Measurements from ENCODE around the gene RETREG2.
"Not testable (repeated sequence)": the region's sequence is repeated elsewhere in the genome, so short reads cannot be mapped to it uniquely, and the experiment has no call there.

The RETREG2 gene

DNA sequence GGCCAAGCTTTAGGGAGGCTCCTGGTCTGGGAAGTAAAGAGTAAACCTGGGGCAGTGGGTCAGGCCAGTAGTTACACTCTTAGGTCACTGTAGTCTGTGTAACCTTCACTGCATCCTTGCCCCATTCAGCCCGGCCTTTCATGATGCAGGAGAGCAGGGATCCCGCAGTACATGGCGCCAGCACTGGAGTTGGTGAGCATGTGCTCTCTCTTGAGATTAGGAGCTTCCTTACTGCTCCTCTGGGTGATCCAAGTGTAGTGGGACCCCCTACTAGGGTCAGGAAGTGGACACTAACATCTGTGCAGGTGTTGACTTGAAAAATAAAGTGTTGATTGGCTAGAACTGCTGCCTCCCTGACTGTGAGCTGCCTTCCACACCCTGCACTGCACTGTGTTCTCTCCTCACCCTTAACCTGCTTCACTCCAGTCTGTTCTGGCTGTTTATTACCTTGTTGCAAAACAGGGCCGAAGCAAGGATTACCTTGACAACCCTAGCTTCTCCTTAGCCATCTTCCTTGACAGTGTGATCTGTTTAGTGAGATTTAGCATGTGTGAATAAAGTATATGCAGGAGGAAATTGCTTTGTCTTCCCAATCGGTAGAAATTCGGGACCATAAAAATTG, 5.2 kb downstream of the RETREG2 start:
- no peak overlapping the region for H3K4me3 ChIP-seq (ENCODE audit: low read depth, low read length)
- in situ Hi-C loops (cut with HindIII; ENCODE audit: low sequenced_read_pairs): loop anchor here (5.0 kb wide), 1 partner anchor 44 kb away; the partner anchor contains the start of genes ANKZF1 and ATG9A

DNA sequence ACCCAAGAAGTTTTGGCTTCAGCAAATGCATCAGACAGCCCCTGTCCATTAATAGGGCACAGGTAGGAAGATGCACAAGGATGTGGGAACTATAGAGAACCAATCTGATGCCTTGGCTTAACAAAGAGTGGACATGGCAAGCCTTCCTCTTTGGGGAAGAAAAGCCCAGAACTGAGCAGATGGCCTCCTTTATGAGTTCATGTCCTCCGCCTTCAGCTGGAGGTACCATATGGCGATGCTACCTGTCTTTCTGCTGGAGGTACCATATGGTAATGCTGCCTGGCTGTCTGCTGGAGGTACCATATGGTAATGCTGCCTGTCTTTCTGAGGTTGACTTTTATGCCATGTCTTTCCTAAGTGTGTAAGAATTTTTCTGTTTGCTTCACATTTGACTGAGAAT, 6.0 kb downstream of the RETREG2 start:
- H3K4me3 ChIP-seq (ENCODE audit: low read depth, low read length): no peak overlapping the region
- TF ChIP-seq, protein P1, sequence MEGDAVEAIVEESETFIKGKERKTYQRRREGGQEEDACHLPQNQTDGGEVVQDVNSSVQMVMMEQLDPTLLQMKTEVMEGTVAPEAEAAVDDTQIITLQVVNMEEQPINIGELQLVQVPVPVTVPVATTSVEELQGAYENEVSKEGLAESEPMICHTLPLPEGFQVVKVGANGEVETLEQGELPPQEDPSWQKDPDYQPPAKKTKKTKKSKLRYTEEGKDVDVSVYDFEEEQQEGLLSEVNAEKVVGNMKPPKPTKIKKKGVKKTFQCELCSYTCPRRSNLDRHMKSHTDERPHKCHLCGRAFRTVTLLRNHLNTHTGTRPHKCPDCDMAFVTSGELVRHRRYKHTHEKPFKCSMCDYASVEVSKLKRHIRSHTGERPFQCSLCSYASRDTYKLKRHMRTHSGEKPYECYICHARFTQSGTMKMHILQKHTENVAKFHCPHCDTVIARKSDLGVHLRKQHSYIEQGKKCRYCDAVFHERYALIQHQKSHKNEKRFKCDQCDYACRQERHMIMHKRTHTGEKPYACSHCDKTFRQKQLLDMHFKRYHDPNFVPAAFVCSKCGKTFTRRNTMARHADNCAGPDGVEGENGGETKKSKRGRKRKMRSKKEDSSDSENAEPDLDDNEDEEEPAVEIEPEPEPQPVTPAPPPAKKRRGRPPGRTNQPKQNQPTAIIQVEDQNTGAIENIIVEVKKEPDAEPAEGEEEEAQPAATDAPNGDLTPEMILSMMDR (IDR thresholded peaks at IDR 0.05; ENCODE audit: low read depth, low read length, missing control alignments): no peak
- no peak for DNase-seq (ENCODE audit: low read depth)
- in situ Hi-C loops (cut with HindIII; ENCODE audit: low sequenced_read_pairs): loop anchor here (5.0 kb wide), 1 partner anchor 43 kb away; the partner anchor contains the start of genes ANKZF1 and ATG9A

More for the DNA sequence above, 5.2 kb downstream of the RETREG2 start:
- DNase-seq (ENCODE audit: low read depth): no peak
- TF ChIP-seq, protein P1 (IDR thresholded peaks at IDR 0.05; ENCODE audit: low read depth, low read length, missing control alignments): no peak

DNA sequence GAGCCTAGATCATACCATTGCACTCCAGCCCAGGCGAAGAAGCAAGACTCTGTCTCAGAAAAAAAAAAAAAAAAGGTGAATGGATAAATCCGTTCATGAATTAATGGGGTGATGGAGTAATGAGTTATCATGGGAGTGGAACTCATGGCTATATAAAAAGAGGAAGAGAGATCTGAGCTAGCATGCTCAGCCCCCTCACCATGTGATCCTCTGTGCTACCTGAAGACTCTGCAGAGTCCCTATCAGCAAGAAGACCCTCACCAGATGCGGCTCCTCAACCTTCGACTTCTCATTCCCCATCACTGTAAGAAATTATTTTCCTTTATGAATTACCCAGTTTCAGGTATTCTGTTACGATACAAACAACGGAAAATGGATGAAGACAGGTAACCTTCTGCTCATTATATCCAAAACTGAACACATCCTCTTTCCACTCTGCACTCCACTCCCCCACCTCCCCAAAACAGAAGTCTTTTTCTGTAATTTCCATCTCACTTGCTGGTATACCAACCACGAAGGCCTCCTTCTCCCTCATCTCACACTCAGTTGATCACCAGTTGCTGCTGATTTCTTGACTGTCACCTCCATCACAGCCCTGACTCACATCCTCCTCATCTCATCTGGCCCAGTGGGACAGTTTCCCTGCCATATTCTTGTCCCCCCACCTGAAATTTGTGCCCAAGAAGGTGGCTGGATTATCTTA, 8.8 kb downstream of the RETREG2 start:
- no peak for DNase-seq (ENCODE audit: low read depth)
- TF ChIP-seq, protein P1 (IDR thresholded peaks at IDR 0.05; ENCODE audit: low read depth, low read length, missing control alignments): no peak
- in situ Hi-C loops (cut with HindIII; ENCODE audit: low sequenced_read_pairs): no loop called here
- no peak overlapping the region for H3K4me3 ChIP-seq (ENCODE audit: low read depth, low read length)

DNA sequence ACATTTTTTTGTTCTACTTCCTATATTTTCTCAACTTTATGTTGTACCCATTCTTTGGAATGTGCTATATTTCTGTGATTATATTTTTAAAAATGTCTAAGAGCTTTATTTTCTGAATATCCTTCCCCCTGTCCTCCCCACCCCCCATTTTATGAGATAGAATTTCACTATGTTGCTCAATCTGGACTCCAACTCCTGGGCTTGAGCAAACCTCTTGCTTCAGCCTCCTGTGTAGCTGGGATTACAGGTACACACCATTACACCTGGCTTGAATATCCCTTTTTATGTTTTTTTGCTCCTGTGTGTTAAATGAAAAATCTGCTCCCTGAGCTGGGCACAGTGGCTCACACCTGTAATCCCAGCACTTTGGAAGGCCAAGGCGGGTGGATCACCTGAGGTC, 19.3 kb downstream of the RETREG2 start:
- no peak overlapping the region for H3K4me3 ChIP-seq (ENCODE audit: low read depth, low read length)
- TF ChIP-seq, protein P1 (IDR thresholded peaks at IDR 0.05; ENCODE audit: low read depth, low read length, missing control alignments): no peak
- in situ Hi-C loops (cut with HindIII; ENCODE audit: low sequenced_read_pairs): no loop called here
- no peak for DNase-seq (ENCODE audit: low read depth)

DNA sequence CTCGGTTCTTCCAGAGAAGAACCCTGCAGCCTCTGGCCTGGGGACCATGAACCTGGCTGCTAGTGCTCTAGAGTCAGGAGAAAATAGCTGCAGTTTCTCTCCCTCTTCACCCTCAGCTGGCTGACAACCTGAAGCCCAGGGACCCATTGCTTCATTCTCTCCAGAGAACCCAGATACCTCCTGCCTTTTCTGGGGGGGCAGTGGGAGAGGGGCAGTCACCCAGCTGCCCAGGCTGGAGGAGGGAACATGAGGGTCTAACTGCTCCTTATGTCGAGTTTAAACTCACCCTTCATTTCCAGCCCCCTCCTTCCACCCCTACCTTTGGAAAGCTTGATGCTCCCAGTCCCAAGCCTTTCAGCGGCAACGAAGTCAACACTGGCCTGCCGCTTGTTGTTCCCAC, 20.9 kb downstream of the RETREG2 start:
- in situ Hi-C loops (cut with HindIII; ENCODE audit: low sequenced_read_pairs): no loop called here
- no peak overlapping the region for H3K4me3 ChIP-seq (ENCODE audit: low read depth, low read length)
- TF ChIP-seq, protein P1 (IDR thresholded peaks at IDR 0.05; ENCODE audit: low read depth, low read length, missing control alignments): no peak
- DNase-seq (ENCODE audit: low read depth): no peak

DNA sequence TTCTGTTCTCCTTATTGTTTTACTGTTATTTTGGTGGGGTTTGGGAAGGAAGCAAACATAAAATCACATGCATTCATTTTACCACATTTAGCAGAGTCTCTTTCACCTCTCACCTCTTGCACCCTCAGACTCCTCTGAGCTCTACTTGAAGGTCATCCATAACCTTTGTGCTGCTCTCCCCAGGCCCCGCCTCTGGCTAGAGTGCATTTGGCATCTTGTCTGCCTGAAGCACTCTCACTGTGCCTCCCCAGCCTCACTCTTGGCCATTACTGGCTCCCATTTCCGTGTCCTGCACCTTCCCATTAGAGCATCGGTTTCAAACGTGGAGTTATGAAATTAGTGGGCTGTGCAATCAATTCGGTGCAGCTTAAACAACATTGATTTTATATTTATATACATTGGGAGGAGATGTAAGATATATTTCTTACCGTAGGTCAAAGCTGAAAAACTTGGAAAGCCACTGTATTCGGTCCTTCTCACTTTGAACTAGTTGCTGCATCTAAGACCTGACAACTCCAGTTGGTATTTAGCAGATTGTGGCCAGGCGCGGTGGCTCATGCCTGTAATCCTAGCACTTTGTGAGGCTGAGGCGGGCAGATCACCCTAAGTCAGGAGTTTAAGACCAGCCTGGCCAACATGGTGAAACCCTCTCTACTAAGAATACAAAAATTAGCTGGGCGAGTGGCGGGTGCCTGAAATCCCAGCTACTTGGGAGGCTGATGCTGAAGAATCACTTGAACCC, 21.6 kb downstream of the RETREG2 start:
- no peak for DNase-seq (ENCODE audit: low read depth)
- in situ Hi-C loops (cut with HindIII; ENCODE audit: low sequenced_read_pairs): no loop called here
- TF ChIP-seq, protein P1 (IDR thresholded peaks at IDR 0.05; ENCODE audit: low read depth, low read length, missing control alignments): no peak
- no peak overlapping the region for H3K4me3 ChIP-seq (ENCODE audit: low read depth, low read length)

DNA sequence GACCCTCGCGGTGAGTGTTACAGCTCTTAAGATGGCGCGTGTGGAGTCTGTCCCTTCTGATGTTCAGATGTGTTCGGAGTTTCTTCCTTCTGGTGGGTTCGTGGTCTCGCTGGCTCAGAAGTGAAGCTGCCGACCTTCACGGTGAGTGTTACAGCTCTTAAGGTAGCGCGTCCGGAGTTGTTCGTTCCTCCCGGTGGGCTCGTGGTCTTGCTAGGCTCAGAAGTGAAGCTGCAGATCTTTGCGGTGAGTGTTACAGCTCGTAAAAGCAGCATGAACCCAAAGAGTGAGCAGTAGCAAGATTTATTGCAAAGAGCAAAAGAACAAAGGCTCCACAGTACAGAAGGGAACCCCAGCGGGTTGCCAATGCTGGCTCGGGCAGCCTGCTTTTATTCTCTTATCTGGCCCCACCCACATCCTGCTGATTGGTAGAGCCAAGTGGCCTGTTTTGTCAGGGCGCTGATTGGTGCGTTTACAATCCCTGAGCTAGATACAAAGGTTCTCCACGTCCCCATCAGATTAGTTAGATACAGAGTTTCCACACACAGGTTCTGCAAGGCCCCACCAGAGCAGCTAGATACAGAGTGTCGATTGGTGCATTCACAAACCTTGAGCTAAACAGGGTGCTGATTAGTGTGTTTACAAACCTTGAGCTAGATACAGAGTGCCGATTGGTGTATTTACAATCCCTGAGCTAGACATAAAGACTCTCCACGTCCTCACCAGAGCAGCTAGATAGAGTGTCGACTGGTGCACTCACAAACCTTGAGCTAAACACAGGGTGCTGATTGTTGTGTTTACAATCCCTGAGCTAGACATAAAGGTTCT, 22.6 kb downstream of the RETREG2 start:
- DNase-seq (ENCODE audit: low read depth); in situ Hi-C loops (cut with HindIII; ENCODE audit: low sequenced_read_pairs); H3K4me3 ChIP-seq (ENCODE audit: low read depth, low read length): not testable (repeated sequence)

DNA sequence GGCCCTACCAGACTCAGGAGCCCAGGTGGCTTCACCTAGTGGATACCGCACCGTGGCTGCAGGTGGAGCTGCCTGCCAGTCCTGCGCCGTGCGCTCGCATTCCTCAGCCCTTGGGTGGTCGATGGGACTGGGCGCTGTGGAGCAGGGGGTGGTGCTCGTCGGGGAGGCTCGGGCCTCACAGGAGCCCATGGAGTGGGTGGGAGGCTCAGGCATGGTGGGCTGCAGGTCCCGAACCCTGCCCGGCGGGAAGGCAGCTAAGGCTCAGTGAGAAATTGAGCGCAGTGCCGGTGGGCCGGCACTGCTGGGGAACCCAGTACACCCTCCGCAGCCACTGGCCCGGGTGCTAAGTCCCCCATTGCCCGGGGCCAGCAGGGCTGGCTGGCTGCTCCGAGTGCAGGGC, 23.3 kb downstream of the RETREG2 start:
- in situ Hi-C loops (cut with HindIII; ENCODE audit: low sequenced_read_pairs); DNase-seq (ENCODE audit: low read depth); H3K4me3 ChIP-seq (ENCODE audit: low read depth, low read length): not testable (repeated sequence)
